NCI-H1930 (cell line): ENCODE data around the gene MAGI3.
"Not testable (repeated sequence)": the region's sequence is repeated elsewhere in the genome, so short reads cannot be mapped to it uniquely, and the experiment has no call there.

Experiments used
- DNase-seq, 2 experiments: peaks; one replicate each; lab custom pipeline; 2025; lab: John Stamatoyannopoulos, UW

The MAGI3 gene

DNA sequence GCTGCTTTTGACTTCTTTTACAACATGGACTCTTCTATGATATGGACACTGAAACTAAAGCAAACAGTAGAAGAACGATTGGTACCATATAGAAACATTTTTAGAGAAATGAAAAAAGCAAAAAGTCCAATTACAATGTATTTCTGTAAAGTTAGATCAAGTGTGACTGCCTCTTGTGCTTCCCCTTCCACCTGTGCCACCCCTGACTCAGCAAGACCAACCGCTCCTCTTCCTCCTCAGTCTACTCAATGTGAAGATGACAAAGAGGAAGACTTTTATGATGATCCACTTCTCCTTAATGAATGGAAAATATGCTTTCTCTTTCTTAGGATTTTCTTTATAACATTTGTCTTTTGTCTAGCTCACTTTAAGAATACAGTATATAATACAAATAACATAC lies 302.0 kb downstream of the MAGI3 start:
- DNase-seq = no peak

DNA sequence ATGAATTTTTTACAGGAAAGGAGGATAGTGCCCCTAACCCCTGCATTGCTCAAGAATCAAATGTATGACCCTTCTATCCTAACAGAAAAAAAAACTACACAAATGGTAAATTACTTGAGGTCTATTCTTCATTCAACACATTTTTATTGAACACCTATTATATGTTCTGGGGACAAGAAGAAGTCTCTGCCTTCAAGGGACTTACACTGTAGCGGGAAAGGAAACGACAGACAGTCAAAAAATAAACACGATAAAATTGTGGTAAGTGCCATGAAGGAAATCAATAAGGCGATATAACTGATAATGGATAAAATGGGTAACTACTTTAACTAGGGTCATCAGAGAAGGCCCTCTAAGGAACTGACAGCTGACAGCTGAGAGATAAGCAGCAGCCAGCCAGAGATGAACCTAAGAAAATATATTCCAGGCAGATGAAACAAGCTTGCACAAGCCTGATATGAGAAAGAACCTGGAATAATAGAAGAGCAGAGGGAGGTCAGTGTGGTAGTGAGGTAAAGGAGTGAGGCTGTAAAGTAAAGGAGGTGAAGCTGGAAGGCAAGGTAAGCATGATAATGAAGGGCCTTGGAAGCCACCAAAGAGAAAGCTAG lies 302.6 kb downstream of the MAGI3 start:
- DNase-seq = no peak

DNA sequence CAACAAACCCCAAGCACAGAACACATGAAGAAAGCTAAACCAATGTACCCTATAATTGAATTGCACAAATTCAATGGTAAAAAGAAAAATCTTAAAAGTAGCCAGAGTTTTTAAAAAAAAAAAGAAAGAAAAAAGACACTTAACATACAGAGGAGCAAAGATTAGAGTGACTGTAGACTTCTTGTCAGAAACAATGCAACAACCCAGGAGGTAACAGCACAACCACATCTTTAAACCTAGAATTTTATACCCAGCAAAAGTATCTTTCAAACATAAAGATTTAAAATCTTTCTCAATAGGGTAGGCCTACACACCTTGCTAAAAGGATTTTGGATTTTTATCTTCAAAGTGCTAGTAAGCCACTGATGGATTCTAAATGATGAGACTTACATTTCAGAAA lies 304.6 kb downstream of the MAGI3 start:
- no peak for DNase-seq

DNA sequence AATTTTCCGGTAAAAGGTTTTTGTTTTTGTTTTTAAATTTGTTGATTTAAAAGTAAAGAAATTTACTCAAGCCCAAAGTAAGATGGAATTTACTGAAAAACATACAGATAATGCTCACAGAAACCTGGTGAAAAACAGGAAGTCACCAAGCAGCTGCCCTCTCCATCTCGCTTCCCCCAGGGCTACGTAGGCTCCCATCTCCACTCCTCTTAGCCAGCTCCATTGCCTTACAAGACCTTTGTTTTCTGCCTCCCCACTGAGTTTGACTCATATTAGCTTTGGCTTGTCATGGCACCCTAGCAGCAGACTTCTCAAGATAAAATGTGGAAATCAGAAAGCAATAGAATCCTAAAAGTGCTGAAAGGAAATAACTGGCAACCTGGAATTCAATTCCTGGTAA lies 311.1 kb downstream of the MAGI3 start:
- no peak for DNase-seq

DNA sequence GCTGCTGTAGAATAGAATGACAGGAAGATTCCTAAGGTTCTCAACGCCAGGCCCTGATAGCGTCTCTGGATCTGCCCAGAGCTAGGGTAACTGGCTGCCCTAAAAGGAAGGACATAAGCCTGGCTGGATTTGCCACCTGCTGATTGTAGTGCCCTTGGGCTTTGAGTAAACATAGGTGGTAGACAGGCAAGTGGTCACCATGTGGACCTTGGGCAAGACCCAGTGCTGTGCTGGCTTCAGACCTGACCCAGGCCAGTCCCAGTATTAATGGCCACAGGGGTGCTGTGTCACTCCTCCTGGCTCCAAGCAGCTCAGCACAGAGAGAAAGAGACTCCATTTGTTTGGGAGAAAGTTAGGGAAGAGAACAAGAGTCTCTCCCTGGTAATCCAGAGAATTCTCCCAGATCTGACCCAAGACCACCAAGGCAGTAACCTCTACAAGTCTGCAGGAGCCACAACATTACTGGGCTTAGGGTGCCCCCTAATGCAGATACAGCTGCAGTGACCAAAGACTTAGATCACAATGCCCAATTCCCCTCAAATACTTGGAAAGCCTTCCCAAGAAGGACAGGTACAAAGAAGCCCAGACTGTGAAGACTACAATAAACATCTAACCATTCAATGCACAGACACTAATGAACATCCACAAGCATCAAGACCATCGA lies 324.4 kb downstream of the MAGI3 start:
- DNase-seq = no peak

DNA sequence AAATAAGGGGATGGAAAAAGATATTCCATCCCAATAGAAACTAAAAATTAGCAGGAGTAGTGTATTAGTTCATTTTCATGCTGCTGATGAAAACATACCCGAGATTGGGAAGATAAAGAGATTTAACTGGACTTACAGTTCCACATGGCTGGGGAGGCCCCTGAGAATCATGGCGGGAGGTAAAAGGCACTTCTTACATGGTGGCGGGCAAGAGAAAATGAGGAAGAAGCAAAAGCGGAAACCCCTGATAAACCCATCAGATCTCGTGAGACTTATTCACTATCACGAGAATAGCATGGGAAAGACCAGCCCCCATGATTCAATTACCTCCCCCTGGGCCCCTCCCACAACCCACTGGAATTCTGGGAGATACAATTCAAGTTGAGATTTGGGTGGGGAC lies 327.2 kb downstream of the MAGI3 start:
- not testable (repeated sequence) for DNase-seq

DNA sequence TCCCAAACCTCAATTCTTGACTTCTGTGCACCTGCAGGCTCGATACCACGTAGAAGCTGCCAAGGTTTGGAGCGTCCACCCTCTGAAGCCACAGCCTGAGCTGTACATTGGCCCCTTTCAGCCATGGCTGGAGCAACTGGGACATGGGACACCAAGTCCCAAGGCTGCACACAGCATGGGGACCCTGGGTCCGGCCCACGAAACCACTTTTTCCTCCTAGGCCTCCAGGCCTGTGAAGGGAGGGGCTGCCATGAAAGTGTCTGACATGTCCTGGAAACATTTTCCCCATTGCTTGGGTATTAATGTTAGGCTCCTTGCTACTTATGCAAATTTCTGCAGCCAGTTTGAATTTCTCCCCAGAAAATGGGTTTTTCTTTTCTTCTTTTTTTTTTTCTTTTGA lies 328.3 kb downstream of the MAGI3 start:
- DNase-seq = not testable (repeated sequence)

DNA sequence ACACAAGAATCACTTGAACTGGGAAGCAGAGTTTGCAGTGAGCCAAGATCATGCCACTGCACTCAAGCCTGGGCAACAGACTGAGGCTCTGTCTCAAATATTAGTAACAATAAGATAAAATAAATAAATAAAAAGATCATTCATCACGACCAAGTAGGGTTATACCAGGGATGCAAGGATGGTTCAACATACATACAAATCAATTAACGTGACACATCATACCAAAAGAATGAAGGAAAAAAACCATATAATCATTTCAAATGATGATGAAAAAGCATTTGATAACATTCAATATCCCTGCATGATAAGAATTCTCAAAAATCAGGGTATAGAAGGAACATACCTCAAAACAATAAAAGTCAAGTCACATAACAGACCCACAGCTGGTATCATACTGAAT lies 330.7 kb downstream of the MAGI3 start:
- DNase-seq = no peak

DNA sequence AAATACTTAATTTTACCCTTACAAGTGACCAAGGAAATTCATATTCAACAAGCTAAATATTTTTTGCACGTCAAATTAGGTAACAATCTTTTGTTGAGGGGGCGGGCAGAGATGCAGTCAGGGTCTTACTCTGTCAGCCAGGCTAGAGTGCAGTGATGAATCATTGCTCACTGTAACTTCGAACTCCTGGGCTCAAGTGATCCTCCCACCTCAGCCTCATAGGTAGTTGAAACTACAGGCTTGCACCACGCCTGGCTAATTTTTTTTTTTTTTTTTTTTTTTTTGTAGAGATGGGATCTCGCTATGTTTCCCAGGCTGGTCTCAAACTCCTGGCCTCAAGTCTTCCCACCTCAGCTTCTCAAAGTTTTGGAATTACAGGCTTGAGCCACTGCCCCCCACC lies 342.5 kb downstream of the MAGI3 start:
- no peak for DNase-seq

DNA sequence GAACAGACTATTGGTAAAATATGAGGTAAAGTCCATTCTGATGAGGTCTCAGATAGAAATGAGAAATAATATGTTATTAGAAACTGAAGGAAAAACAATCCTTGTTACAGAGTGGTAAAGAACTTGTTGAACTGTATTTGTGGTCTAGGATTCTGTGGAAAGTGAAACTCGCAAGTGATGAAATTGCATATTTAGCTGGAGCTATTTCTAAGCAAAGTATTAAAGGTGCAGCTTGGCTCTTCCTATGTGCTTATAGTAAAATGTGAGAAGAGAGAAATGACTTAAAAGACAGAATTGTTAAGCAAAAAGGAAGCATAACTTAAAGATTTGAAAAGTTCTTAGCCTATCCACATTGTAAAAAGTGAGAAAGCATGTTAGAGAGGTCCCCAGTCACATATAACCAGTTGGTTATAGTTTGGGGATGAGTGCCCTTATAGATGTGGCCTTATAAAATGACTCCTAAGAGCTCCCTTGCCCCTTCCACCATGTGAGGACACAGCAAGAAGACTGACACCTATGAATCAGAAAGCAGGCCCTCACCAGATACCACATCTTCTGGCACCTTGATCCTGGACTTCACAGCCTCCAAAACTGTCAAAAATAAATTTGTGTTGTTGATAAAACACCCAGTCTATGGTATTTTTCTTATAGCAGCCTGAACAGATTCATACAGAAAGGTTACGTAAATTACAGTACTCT lies 344.2 kb downstream of the MAGI3 start:
- no peak for DNase-seq
